HEK293 (cell line): ENCODE results near the gene PHAF1.

Experiments
- CTCF ChIP-seq: fragments of 450-650 bp; formaldehyde crosslinking; IDR thresholded peaks from 2 replicates; pipeline ENCODE4 v1.5.1; 2016; ENCODE audit warnings: missing biosample characterization, missing genetic modification characterization
- KLF17 ChIP-seq: fragments of 450-650 bp; formaldehyde crosslinking; IDR thresholded peaks from 2 replicates; pipeline ENCODE4 v1.5.1; 2016; ENCODE audit warnings: missing biosample characterization, missing genetic modification characterization
- REST ChIP-seq: fragments of 450-650 bp; formaldehyde crosslinking; IDR thresholded peaks from 2 replicates; pipeline ENCODE4 v1.5.1; 2016; ENCODE audit warnings: missing biosample characterization, missing genetic modification characterization
- ZNF112 ChIP-seq: fragments of 450-650 bp; formaldehyde crosslinking; IDR thresholded peaks from 2 replicates; pipeline ENCODE4 v1.5.0; 2017; ENCODE audit warnings: missing biosample characterization, missing genetic modification characterization
- ZNF624 ChIP-seq: fragments of 450-650 bp; formaldehyde crosslinking; IDR thresholded peaks from 2 replicates; pipeline ENCODE4 v1.5.1; 2017; ENCODE audit warnings: missing biosample characterization, missing genetic modification characterization
- ZNF76 ChIP-seq: fragments of 450-650 bp; formaldehyde crosslinking; IDR thresholded peaks from 2 replicates; pipeline ENCODE4; 2016; ENCODE audit warnings: low read depth, missing biosample characterization, missing genetic modification characterization, borderline replicate concordance
- ZNF768 ChIP-seq: fragments of 450-650 bp; formaldehyde crosslinking; IDR thresholded peaks from 2 replicates; pipeline ENCODE4 v1.5.1; 2018; ENCODE audit warnings: missing biosample characterization, mild to moderate bottlenecking, missing genetic modification characterization

- no peak for TF ChIP-seq ZNF76 (tag by site-specific recombination)
- TF ChIP-seq ZNF112 (tag by site-specific recombination): no peak
- TF ChIP-seq KLF17 (tag by site-specific recombination): no peak
- no peak for TF ChIP-seq ZNF624 (tag by site-specific recombination)
- TF ChIP-seq ZNF768: no peak
- no peak for TF ChIP-seq CTCF
- no peak for TF ChIP-seq REST
Observed at GRCh38 chr16:67157892-67158635, 48.3 kb downstream of the PHAF1 start.
